HG02885 (cell line): ENCODE results near the gene DLG5.

Source experiments
- ATAC-seq: cut with Tn5 transposase; IDR thresholded peaks from one replicate; pipeline ENCODE4 v1.9.1; 2021; ENCODE audit warnings: mild to moderate bottlenecking; ENCODE audit not compliant: unreplicated experiment, poor library complexity

Gene DLG5

GRCh38 chr10:77849039-77849664 is 77.4 kb downstream of the DLG5 start:
- ATAC-seq = peak; percentile 38

GRCh38 chr10:77846718-77847311 is 79.7 kb downstream of the DLG5 start:
- peak; percentile 79 for ATAC-seq

GRCh38 chr10:77845451-77845850 is 81.1 kb downstream of the DLG5 start:
- ATAC-seq = no peak

GRCh38 chr10:77844713-77845445 is 81.7 kb downstream of the DLG5 start:
- no peak for ATAC-seq

- ATAC-seq = no peak
Measured at GRCh38 chr10:77844177-77844576, 82.4 kb downstream of the DLG5 start.

- no peak for ATAC-seq
Measured at GRCh38 chr10:77843264-77843663, 83.3 kb downstream of the DLG5 start.

- ATAC-seq = no peak
Measured at GRCh38 chr10:77842652-77843212, 83.8 kb downstream of the DLG5 start.

- ATAC-seq = no peak
Measured at GRCh38 chr10:77841711-77842375, 84.7 kb downstream of the DLG5 start.

GRCh38 chr10:77840636-77841035 is 85.9 kb downstream of the DLG5 start:
- no peak for ATAC-seq

GRCh38 chr10:77837925-77838595 is 88.5 kb downstream of the DLG5 start:
- ATAC-seq = no peak

GRCh38 chr10:77837248-77837924 is 89.2 kb downstream of the DLG5 start:
- ATAC-seq = peak; percentile 92

GRCh38 chr10:77836299-77836820 is 90.2 kb downstream of the DLG5 start:
- ATAC-seq = peak; percentile 81

GRCh38 chr10:77835669-77836086 is 90.9 kb downstream of the DLG5 start:
- ATAC-seq = no peak

GRCh38 chr10:77834943-77835668 is 91.4 kb downstream of the DLG5 start:
- no peak for ATAC-seq

GRCh38 chr10:77834540-77834939 is 92.0 kb downstream of the DLG5 start:
- ATAC-seq = no peak

GRCh38 chr10:77833792-77834191 is 92.8 kb downstream of the DLG5 start:
- no peak for ATAC-seq

GRCh38 chr10:77833225-77833624 is 93.3 kb downstream of the DLG5 start:
- no peak for ATAC-seq

GRCh38 chr10:77832238-77832637 is 94.3 kb downstream of the DLG5 start:
- ATAC-seq = no peak

- no peak for ATAC-seq
Measured at GRCh38 chr10:77829356-77829755, 97.2 kb downstream of the DLG5 start.
